SH-SY5Y (cell line): Measurements from ENCODE around the gene PCSK9.

Experiments used
- GATA2 ChIP-seq: IDR thresholded peaks from 2 replicates; pipeline ENCODE4 v1.6.1; 2011; ENCODE audit warnings: mild to moderate bottlenecking, low read depth, low read length
- GATA3 ChIP-seq: IDR thresholded peaks from 2 replicates; pipeline ENCODE4 v1.6.1; 2011; ENCODE audit warnings: low read depth, mild to moderate bottlenecking, low read length, moderate library complexity

- TF ChIP-seq GATA3 = no peak
- no peak for TF ChIP-seq GATA2
These were observed at the start of gene PCSK9 for GRCh38 chr1:55039342-55040082.
